CD14-positive monocyte (primary cell): ENCODE results near the gene CTR9. TPM values are rescaled to one million over a fixed set of nuclear protein-coding genes. Genes with fewer than 3 reads are reported as not detected.

Experiments
- DNase-seq, 3 donors: peaks; one replicate each; pipeline ENCODE4 v3.0.0-alpha.2; 2011 to 2022
- H2AFZ ChIP-seq: 2 replicates; pipeline ENCODE4 v1.6.0; 2012; ENCODE audit warnings: mild to moderate bottlenecking, low read depth, low read length, inconsistent platforms; ENCODE audit not compliant: insufficient read depth, poor library complexity, severe bottlenecking
- H3K27ac ChIP-seq, 2 donors: 1 replicate in 1 of 2; 2 replicates in 1 of 2; pipeline ENCODE4 v1.5.1; 2012 to 2013; ENCODE audit warnings: low read length in 2 of 2, control low read depth in 1 of 2, inconsistent platforms in 1 of 2, low read depth in 1 of 2, mild to moderate bottlenecking in 1 of 2
- H3K27me3 ChIP-seq, 2 donors: one replicate each; pipeline versions ENCODE4 v1.6.0 to v1.6.1; 2011 to 2013; ENCODE audit warnings: low read length in 2 of 2; ENCODE audit not compliant: control insufficient read depth in 2 of 2, insufficient read depth in 2 of 2
- H3K36me3 ChIP-seq, 2 donors: replicated peaks in 1 of 2; 1 replicate in 1 of 2; 2 replicates in 1 of 2; pipeline versions ENCODE4 v1.5.1 to v1.6.1; 2012 to 2013; ENCODE audit warnings: low read length in 2 of 2, control low read depth in 1 of 2, inconsistent platforms in 1 of 2, mild to moderate bottlenecking in 1 of 2; ENCODE audit not compliant: insufficient read depth in 2 of 2, control insufficient read depth in 1 of 2
- H3K4me1 ChIP-seq, 2 donors: 1 replicate in 1 of 2; 2 replicates in 1 of 2; pipeline versions ENCODE4 v1.5.1 to v1.6.1; 2012 to 2013; ENCODE audit warnings: low read length in 2 of 2, control low read depth in 1 of 2, inconsistent platforms in 1 of 2, mild to moderate bottlenecking in 1 of 2, moderate library complexity in 1 of 2; ENCODE audit not compliant: insufficient read depth in 2 of 2, control insufficient read depth in 1 of 2
- H3K4me2 ChIP-seq: replicated peaks from 2 replicates; pipeline ENCODE3; 2012; ENCODE audit warnings: low read length, moderate library complexity, mild to moderate bottlenecking; ENCODE audit not compliant: poor library complexity, severe bottlenecking; ENCODE audit errors: extremely low read depth
- H3K4me3 ChIP-seq, 3 experiments: fragments of 200-600 bp in 1 of 3; sonication (generic) in 1 of 3; replicated peaks in 1 of 3; 1 replicate in 2 of 3; 2 replicates in 1 of 3; pipeline ENCODE4 v1.5.1; 2011 to 2013; ENCODE audit warnings: low read length in 3 of 3, mild to moderate bottlenecking in 3 of 3, control low read depth in 2 of 3, low read depth in 2 of 3, inconsistent platforms in 1 of 3, moderate library complexity in 1 of 3
- H3K79me2 ChIP-seq: 2 replicates; pipeline ENCODE4 v1.6.0; 2012; ENCODE audit warnings: mild to moderate bottlenecking, control low read depth, inconsistent platforms, low read length, moderate library complexity; ENCODE audit not compliant: insufficient read depth
- H3K9ac ChIP-seq: 2 replicates; pipeline ENCODE4 v1.6.0; 2017; ENCODE audit warnings: low read length, mild to moderate bottlenecking; ENCODE audit not compliant: insufficient read depth, poor library complexity, severe bottlenecking
- H3K9me3 ChIP-seq, 2 donors: replicated peaks in 1 of 2; 1 replicate in 1 of 2; 2 replicates in 1 of 2; pipeline versions ENCODE4 v1.5.1 to v1.6.1; 2012 to 2013; ENCODE audit warnings: low read length in 2 of 2, control low read depth in 1 of 2; ENCODE audit not compliant: control insufficient read depth in 1 of 2, insufficient read depth in 1 of 2
- H4K20me1 ChIP-seq: 2 replicates; pipeline ENCODE4 v1.6.0; 2012; ENCODE audit warnings: mild to moderate bottlenecking, low read length, control low read depth, moderate library complexity; ENCODE audit not compliant: insufficient read depth
- H3K27ac Mint-ChIP-seq, 7 donors: one replicate each; pipeline ENCODE4 v1.8.0; 2020; ENCODE audit warnings: mild to moderate bottlenecking in 7 of 7, mixed read lengths in 7 of 7, moderate library complexity in 6 of 7, inconsistent platforms in 2 of 7
- H3K27me3 Mint-ChIP-seq, 3 donors: one replicate each; pipeline ENCODE4 v1.8.0; 2021 to 2022; ENCODE audit warnings: low read depth in 3 of 3, mild to moderate bottlenecking in 3 of 3, mixed read lengths in 3 of 3, moderate library complexity in 3 of 3, inconsistent platforms in 1 of 3
- H3K36me3 Mint-ChIP-seq, 2 donors: one replicate each; pipeline ENCODE4 v1.8.0; 2020; ENCODE audit warnings: mixed read lengths in 2 of 2, inconsistent platforms in 1 of 2, mild to moderate bottlenecking in 1 of 2
- H3K4me1 Mint-ChIP-seq: one replicate; pipeline ENCODE4 v1.8.0; 2020; ENCODE audit warnings: mild to moderate bottlenecking, mixed read lengths
- H3K4me3 Mint-ChIP-seq, 2 donors: one replicate each; pipeline ENCODE4 v1.8.0; 2020; ENCODE audit warnings: mild to moderate bottlenecking in 2 of 2, mixed read lengths in 2 of 2, moderate library complexity in 1 of 2
- H3K9me3 Mint-ChIP-seq, 7 donors: one replicate each; pipeline ENCODE4 v1.8.0; 2020 to 2022; ENCODE audit warnings: mixed read lengths in 7 of 7, mild to moderate bottlenecking in 6 of 7, moderate library complexity in 6 of 7, inconsistent platforms in 2 of 7
- CTCF ChIP-seq: fragments of 200-600 bp; IDR thresholded peaks from one replicate; pipeline ENCODE4 v1.8.0; 2022; ENCODE audit warnings: antibody characterized with exemption, mild to moderate bottlenecking
- WGBS: methylation state at CpG from one replicate; pipeline ENCODE4 v1.1.5; 2013; ENCODE audit warnings: missing lambda C conversion rate; ENCODE audit not compliant: insufficient coverage; 5-methylcytosine and 5-hydroxymethylcytosine counted together
- intact Hi-C, 2 donors: fragments of 100-400 bp; cut with micrococcal nuclease; formaldehyde crosslinking; loops; one replicate each; pipeline versions ENCODE4 v1.15.0 to v1.15.1; 2023
- polyA plus RNA-seq, 3 donors: library from polyadenylated mRNA; depleted of rRNA in 1 of 3; unstranded in 2 of 3; stranded (reverse) in 1 of 3; fragments of 300-500 nt in 2 of 3; fragments of >200 nt in 1 of 3; fragmentation: Illumina TruSeq in 2 of 3; gene quantifications; 1 replicate in 2 of 3; 2 replicates in 1 of 3; pipeline ENCODE4 v1.2.3, GENCODE V29; 2012 to 2021

CTR9 gene
- polyA plus RNA-seq, 3 donors, result 5.0 to 37.5 (median 18.3) TPM

- no peaks in the 10 kb centered on the region for H3K9me3 ChIP-seq
- H3K9ac ChIP-seq, result no peak overlapping the region
- peaks cover 0 to 2% (median 0%) of the 10 kb centered on the region in 3 donors for H3K27me3 Mint-ChIP-seq
- H3K4me1 ChIP-seq, result peaks cover 10 to 13% of the 10 kb centered on the region in 2 donors
- peaks cover 19% of the 10 kb centered on the region for H3K4me1 Mint-ChIP-seq
- peaks cover 0 to 1% (median 0%) of the 10 kb centered on the region in 7 donors for H3K9me3 Mint-ChIP-seq
- peaks cover 45 to 52% of the 10 kb centered on the region in 2 donors for H3K36me3 Mint-ChIP-seq
- no CpG with 5 or more reads among the region's 2 CpGs for whole genome bisulfite sequencing
- no peak for DNase-seq
- H3K27ac Mint-ChIP-seq, result no peak overlapping the region
- H3K27ac ChIP-seq, result no peak overlapping the region
- no peak overlapping the region for H2AFZ ChIP-seq
- H3K36me3 ChIP-seq, result peaks cover 34 to 47% of the 10 kb centered on the region in 2 donors
- no peak overlapping the region for H3K4me3 Mint-ChIP-seq
- H3K4me2 ChIP-seq, result no peak overlapping the region
- no peaks in the 10 kb centered on the region for H3K27me3 ChIP-seq
- no peaks in the 10 kb centered on the region for H3K79me2 ChIP-seq
- intact Hi-C loops, result no loop called here
- H4K20me1 ChIP-seq, result no peaks in the 10 kb centered on the region
- TF ChIP-seq CTCF, result no peak
- H3K4me3 ChIP-seq, result no peak overlapping the region
Observed at GRCh38 chr11:10780040-10780439, 29.0 kb downstream of the CTR9 start.

- no peak overlapping the region for H2AFZ ChIP-seq
Observed at GRCh38 chr11:10784232-10785145, 33.4 kb downstream of the CTR9 start.

More at GRCh38 chr11:10784232-10785145, 33.4 kb downstream of the CTR9 start:
- no peak for TF ChIP-seq CTCF
- peaks cover 5 to 8% of the 10 kb centered on the region in 2 donors for H3K4me1 ChIP-seq
- peaks cover 9% of the 10 kb centered on the region in 2 donors for H3K36me3 Mint-ChIP-seq
- H3K27me3 ChIP-seq, result no peaks in the 10 kb centered on the region
- peaks cover 5 to 11% of the 10 kb centered on the region in 2 donors for H3K36me3 ChIP-seq
- no peak overlapping the region for H3K27ac Mint-ChIP-seq
- DNase-seq, result no peak
- H3K79me2 ChIP-seq, result no peaks in the 10 kb centered on the region
- intact Hi-C loops, result no loop called here
- peaks cover 15% of the 10 kb centered on the region for H3K4me1 Mint-ChIP-seq
- peaks cover 0 to 3% (median 0%) of the 10 kb centered on the region in 7 donors for H3K9me3 Mint-ChIP-seq
- 91% methylated on average over 9 of the region's 10 CpGs for WGBS
- H3K9me3 ChIP-seq, result no peaks in the 10 kb centered on the region
- no peak overlapping the region for H3K27ac ChIP-seq
- peaks cover 2 to 4% (median 2%) of the 10 kb centered on the region in 3 donors for H3K27me3 Mint-ChIP-seq
- H3K4me3 ChIP-seq, result no peak overlapping the region
- no peaks in the 10 kb centered on the region for H4K20me1 ChIP-seq
- no peak overlapping the region for H3K4me3 Mint-ChIP-seq
- no peak overlapping the region for H3K4me2 ChIP-seq
- H3K9ac ChIP-seq, result no peak overlapping the region
